OCI-LY7 (cell line): ENCODE measurements around the gene CCL22. TPM values are rescaled to one million over a fixed set of nuclear protein-coding genes. Genes with fewer than 3 reads are reported as not detected.

Source experiments
- BruUV-seq: library from RNA; stranded (reverse); fragments of 400-500 nt; replicated peaks from 2 replicates; lab custom pipeline; 2021; lab: Mats Ljungman, UMichigan
- CTCF ChIA-PET: fragments of 300-600 bp; sonication (Branson Sonifier 250); formaldehyde crosslinking; loops from one replicate; lab custom pipeline; 2022; ENCODE audit warnings: antibody characterized with exemption; ENCODE audit not compliant: unreplicated experiment; lab: Charles Lee
- POLR2A ChIA-PET: fragments of 300-600 bp; sonication (Branson Sonifier 250); formaldehyde crosslinking; loops from one replicate; lab custom pipeline; 2022; ENCODE audit warnings: antibody characterized with exemption; lab: Charles Lee
- DNase-seq: peaks from one replicate; pipeline ENCODE4 v3.0.0-alpha.2; 2015; ENCODE audit warnings: low spot score
- H2AFZ ChIP-seq: fragments of 200-600 bp; sonication (generic), shearing (Covaris generic); 2 replicates; pipeline ENCODE4 v1.6.1; 2014; ENCODE audit warnings: mild to moderate bottlenecking, antibody characterized with exemption, low read length, moderate library complexity
- H3K27ac ChIP-seq: fragments of 200-600 bp; sonication (generic); 2 replicates; pipeline ENCODE4 v1.5.1; 2014; ENCODE audit warnings: mixed run types, low read depth, mild to moderate bottlenecking, moderate library complexity, low read length, inconsistent platforms; ENCODE audit not compliant: poor library complexity, severe bottlenecking
- H3K36me3 ChIP-seq: fragments of 200-600 bp; sonication (generic); 2 replicates; pipeline ENCODE4 v1.6.1; 2014; ENCODE audit warnings: mild to moderate bottlenecking, antibody characterized with exemption, low read length, moderate library complexity, mixed read lengths; ENCODE audit not compliant: insufficient read depth
- H3K4me1 ChIP-seq: fragments of 200-600 bp; sonication (generic); 2 replicates; pipeline ENCODE4 v1.5.1; 2014; ENCODE audit warnings: mild to moderate bottlenecking, low read length; ENCODE audit not compliant: insufficient read depth, poor library complexity, severe bottlenecking
- H3K4me2 ChIP-seq: fragments of 200-600 bp; sonication (generic); 2 replicates; pipeline ENCODE4 v1.6.1; 2014; ENCODE audit warnings: mild to moderate bottlenecking, low read length
- H3K4me3 ChIP-seq: fragments of 200-600 bp; sonication (generic); 2 replicates; pipeline ENCODE4 v1.5.1; 2014; ENCODE audit warnings: mild to moderate bottlenecking, low read depth, low read length; ENCODE audit not compliant: poor library complexity, severe bottlenecking
- H3K79me2 ChIP-seq: fragments of 200-600 bp; sonication (generic); 2 replicates; pipeline ENCODE4 v1.6.1; 2016; ENCODE audit warnings: low read depth, mild to moderate bottlenecking, low read length, moderate library complexity, mixed read lengths; ENCODE audit not compliant: insufficient read depth
- H3K9me2 ChIP-seq: fragments of 200-600 bp; sonication (generic); 2 replicates; pipeline ENCODE4 v1.6.1; 2016; ENCODE audit warnings: mild to moderate bottlenecking, low read length, mixed read lengths; ENCODE audit not compliant: insufficient read depth
- H3K9me3 ChIP-seq: fragments of 200-600 bp; sonication (generic); 2 replicates; pipeline ENCODE4 v1.6.1; 2014; ENCODE audit warnings: mild to moderate bottlenecking, mixed run types, low read length, mixed read lengths
- H4K20me1 ChIP-seq: fragments of 200-600 bp; sonication (generic); 2 replicates; pipeline ENCODE4 v1.6.1; 2014; ENCODE audit warnings: mild to moderate bottlenecking, antibody characterized with exemption, low read length, moderate library complexity, mixed read lengths; ENCODE audit not compliant: insufficient read depth
- CTCF ChIP-seq: fragments of 200-600 bp; sonication (generic); conservative IDR thresholded peaks from 2 replicates; pipeline ENCODE4 v1.5.1; 2014; ENCODE audit warnings: mild to moderate bottlenecking, antibody characterized with exemption, low read length, moderate library complexity, mixed read lengths
- EZH2phosphoT487 ChIP-seq: fragments of 200-600 bp; sonication (generic); IDR thresholded peaks from 2 replicates; pipeline ENCODE4 v1.6.1; 2018; ENCODE audit warnings: low read depth, borderline replicate concordance, mild to moderate bottlenecking, mixed run types, antibody characterized with exemption, low read length, moderate library complexity, mixed read lengths
- intact Hi-C: fragments of 100-400 bp; cut with micrococcal nuclease; formaldehyde crosslinking; loops from one replicate; pipeline ENCODE4 v1.10.0; 2022; ENCODE audit not compliant: unreplicated experiment
- total RNA-seq, 2 experiments: library from RNA; depleted of rRNA in 1 of 2; stranded (reverse); fragments of >200 nt in 1 of 2; shearing (Covaris generic) in 1 of 2; gene quantifications; 2 replicates each; pipeline ENCODE4 v1.2.3, GENCODE V29; 2014 to 2022

CCL22 gene
- total RNA-seq, 2 experiments from 2014 or later = not detected

GRCh38 chr16:57355898-57356414 lies 2.6 kb upstream of the CCL22 start:
- intact Hi-C loops = no loop called here
- ChIA-PET POLR2A (interaction anchor here (0.7 kb wide), 1 partner anchor 75 kb away, joined by 3 read pairs; no protein-coding TSS in a partner anchor), CTCF (no interaction called here)
- DNase-seq = no peak
- TF ChIP-seq EZH2phosphoT487 (no peak), CTCF (no peak)
- Histone ChIP-seq H4K20me1 (no peaks in the 10 kb centered on the region), H2AFZ (no peak overlapping the region), H3K4me3 (no peak overlapping the region), H3K9me3 (no peaks in the 10 kb centered on the region), H3K4me2 (no peak overlapping the region), H3K36me3 (no peaks in the 10 kb centered on the region), H3K9me2 (no peaks in the 10 kb centered on the region), H3K79me2 (no peaks in the 10 kb centered on the region), H3K27ac (no peak overlapping the region), H3K4me1 (no peaks in the 10 kb centered on the region)
- no TSS peak for BruUV-seq

- Histone ChIP-seq H3K27ac (no peak overlapping the region), H3K9me3 (no peaks in the 10 kb centered on the region), H3K9me2 (no peaks in the 10 kb centered on the region), H4K20me1 (no peaks in the 10 kb centered on the region), H3K4me1 (no peaks in the 10 kb centered on the region), H3K79me2 (no peaks in the 10 kb centered on the region), H3K4me3 (no peak overlapping the region), H3K4me2 (no peak overlapping the region), H2AFZ (no peak overlapping the region), H3K36me3 (no peaks in the 10 kb centered on the region)
- DNase-seq = no peak
- intact Hi-C loops = no loop called here
- CTCF ChIA-PET = no interaction called here
- no TSS peak for BruUV-seq
- no peak for TF ChIP-seq EZH2phosphoT487
- TF ChIP-seq CTCF = no peak
- POLR2A ChIA-PET = interaction anchor here (0.7 kb wide), 1 partner anchor 75 kb away, joined by 3 read pairs; no protein-coding TSS in a partner anchor
Observed at GRCh38 chr16:57356547-57356946, 2.0 kb upstream of the CCL22 start.

GRCh38 chr16:57357330-57358085 lies 1.1 kb upstream of the CCL22 start:
- Histone ChIP-seq H2AFZ (no peak overlapping the region), H3K79me2 (no peaks in the 10 kb centered on the region), H3K4me2 (no peak overlapping the region), H3K27ac (no peak overlapping the region), H3K36me3 (no peaks in the 10 kb centered on the region), H4K20me1 (no peaks in the 10 kb centered on the region), H3K4me1 (no peaks in the 10 kb centered on the region), H3K4me3 (no peak overlapping the region), H3K9me2 (no peaks in the 10 kb centered on the region), H3K9me3 (no peaks in the 10 kb centered on the region)
- BruUV-seq = no TSS peak
- intact Hi-C loops = no loop called here
- TF ChIP-seq CTCF = no peak
- no peak for TF ChIP-seq EZH2phosphoT487
- no peak for DNase-seq
- POLR2A ChIA-PET = no interaction called here
- CTCF ChIA-PET = no interaction called here
